CD4-positive, alpha-beta T cell treated with Interleukin-10 for 1 hour (primary cell): ENCODE data around the gene FSD1L.
A peak's percentile ranks its signal among the peaks of the same experiment; 100 is the strongest.
"Not testable (repeated sequence)": the region's sequence is repeated elsewhere in the genome, so short reads cannot be mapped to it uniquely, and the experiment has no call there.

ENCODE experiments used
- DNase-seq: peaks from one replicate; pipeline ENCODE4 v3.0.0-alpha.2; 2020

Gene FSD1L

GRCh38 chr9:105496826-105497225, 49.0 kb downstream of the FSD1L start:
- DNase-seq: no peak

GRCh38 chr9:105497704-105498103, 49.9 kb downstream of the FSD1L start:
- no peak for DNase-seq

GRCh38 chr9:105500108-105500766, 52.4 kb downstream of the FSD1L start:
- DNase-seq: no peak

DNA sequence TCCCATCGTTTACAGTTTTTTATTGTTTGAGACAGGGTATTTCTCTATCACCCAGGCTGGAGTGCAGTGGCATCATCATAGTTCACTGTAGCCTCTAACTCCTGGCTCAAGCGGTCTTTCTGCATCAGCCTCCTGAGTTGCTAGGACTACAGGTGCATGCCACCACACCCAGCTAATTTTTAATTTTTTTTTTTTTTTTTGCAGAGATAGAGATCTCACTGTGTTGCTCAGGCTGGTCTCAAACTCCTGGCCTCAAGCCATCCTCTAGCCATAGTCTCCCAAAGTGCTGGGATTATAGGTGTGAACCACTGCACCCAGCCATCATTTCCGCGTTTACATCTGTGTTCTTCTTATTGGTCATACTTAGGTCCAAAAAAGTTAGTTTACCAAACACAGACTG, 53.6 kb downstream of the FSD1L start:
- no peak for DNase-seq

DNA sequence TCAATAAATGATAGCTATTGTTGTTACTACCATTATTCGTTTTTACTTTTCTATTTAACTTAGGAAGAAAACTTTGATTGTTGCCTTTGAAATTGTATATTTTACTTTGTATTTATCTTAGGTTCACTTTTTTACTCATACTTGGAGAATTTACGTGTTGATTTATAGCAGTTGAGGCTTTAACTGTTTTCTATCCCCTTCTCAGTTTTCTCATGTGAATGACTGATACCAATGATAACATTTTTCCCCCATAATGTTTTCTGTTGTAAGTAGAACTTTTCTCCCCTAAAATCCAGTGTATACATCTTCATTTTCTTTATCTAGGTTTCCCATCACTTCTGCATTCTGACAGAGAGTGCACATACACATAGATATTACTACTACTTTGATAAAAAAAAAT, 54.4 kb downstream of the FSD1L start:
- no peak for DNase-seq

DNA sequence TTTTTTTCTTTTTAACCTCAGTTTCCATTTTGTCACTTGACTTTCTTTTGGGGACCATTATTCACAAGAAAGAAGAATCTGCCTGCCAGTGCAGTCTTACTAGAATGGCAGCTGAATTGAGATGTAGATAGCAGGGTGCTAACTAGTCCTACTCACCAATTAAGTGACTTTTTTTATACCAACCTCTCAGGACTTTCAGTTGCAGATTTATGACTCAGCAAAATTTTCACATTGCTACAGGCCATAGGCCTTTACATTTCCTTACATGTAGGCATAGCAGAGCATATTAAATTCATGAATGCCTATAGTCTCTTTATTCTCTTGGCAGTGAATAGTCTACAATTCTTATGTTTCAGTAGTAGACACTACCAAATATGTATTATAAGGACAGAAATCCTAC, 56.0 kb downstream of the FSD1L start:
- no peak for DNase-seq

GRCh38 chr9:105507096-105507790, 59.4 kb downstream of the FSD1L start:
- no peak for DNase-seq

DNA sequence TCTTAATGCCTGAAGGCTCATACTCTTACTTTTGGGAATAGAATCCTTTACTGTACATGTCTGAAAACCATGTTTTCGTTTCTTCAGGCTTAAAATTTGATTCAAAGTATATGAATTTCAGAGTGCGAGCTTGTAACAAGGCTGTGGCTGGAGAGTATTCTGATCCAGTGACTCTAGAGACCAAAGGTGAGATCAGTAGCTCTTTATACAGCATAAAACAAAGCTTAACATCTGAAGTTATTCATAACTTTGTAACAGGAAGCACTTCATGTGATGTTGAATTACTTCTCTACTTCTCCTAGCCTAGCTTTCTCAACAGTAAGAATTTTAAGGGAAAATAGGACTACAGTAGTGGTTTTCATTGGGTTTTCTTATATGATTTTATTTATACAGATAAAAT, 60.7 kb downstream of the FSD1L start:
- no peak for DNase-seq

DNA sequence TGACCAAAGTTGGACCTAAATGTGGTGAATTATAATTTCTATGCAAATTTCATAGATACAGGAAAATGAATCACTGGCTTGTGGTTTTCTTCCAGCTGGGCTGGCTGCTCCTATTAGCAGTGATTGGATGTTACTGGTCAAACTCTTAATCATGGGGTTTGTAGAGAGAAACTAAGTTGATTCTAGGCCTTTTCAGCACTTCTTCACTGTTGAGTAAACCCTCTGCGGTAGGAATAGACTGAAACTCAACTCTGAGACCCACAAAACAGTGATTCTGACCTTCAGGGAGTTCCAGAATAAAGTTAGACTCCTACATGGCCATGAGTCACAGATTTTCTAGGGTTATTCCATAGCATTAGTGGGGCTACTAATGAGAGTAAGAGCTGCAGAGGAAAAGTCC, 62.2 kb downstream of the FSD1L start:
- no peak for DNase-seq

DNA sequence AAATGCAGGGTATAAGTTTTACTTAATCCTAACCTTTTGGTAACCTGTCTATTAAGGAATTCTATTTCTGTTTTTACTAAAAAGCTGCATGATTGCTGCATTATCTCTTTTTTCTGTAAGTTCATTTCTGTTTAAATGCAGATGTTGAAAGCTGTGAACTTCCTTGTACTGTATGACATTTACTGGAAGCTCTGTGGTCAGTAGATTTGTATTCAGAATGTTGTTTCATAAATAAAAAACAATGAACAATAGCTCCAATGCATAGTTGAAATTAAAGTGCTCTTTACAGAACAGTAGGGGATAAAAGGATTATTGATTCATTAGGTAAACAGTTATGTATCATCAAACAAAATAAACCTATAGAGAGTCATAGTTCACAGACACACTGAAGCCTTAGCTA, 63.6 kb downstream of the FSD1L start:
- no peak for DNase-seq

DNA sequence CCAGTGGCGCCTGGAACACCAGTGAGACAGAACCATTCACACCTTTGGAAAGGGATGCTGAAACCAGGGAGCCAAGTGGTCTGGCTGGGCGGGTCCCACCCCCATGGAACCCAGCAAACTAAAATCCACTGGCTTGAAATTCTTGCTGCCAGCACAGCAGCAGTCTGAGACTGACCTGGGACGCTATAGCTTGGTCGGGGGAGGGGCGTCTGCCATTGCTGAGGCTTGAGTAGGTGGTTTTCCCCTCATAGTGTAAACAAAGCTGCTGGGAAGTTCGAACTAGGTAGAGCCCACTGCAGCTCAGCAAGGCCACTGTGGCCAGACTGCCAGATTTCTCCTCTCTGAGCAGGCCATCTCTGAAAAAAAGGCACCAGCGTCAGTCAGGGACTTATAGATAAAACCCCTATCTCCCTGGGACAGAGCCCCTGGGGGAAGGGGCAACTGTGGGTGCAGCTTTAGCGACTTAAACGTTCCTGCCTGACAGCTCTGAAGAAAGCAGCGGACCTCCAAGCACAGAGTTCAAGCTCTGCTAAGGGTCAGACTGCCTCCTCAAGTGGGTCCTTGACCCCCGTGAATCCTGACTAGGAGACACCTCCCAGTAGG, 68.1 kb downstream of the FSD1L start:
- no peak for DNase-seq

- DNase-seq: peak; percentile 25
These were observed 72.0 kb downstream of the FSD1L start for GRCh38 chr9:105519710-105520369.

DNA sequence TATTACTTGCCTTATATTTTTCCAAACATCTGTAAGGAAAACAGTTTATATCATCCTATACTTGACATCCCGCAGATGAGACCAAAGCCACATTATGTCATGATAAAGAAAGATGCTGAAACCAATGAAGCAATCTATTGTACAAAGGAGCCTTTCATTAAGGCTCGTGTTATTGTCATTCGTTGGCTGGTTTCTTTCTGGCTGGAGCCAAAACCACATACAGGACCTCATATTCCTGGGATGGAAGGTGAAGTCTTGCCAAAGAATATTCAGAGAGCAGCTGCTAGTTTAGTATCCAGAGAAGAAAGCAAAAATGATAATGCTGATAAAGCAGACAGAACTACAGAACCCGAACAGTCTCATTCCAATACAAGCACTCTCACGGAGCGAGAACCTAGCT, 73.2 kb downstream of the FSD1L start:
- not testable (repeated sequence) for DNase-seq

- not testable (repeated sequence) for DNase-seq
These were observed 75.0 kb downstream of the FSD1L start for GRCh38 chr9:105522618-105523385.

DNA sequence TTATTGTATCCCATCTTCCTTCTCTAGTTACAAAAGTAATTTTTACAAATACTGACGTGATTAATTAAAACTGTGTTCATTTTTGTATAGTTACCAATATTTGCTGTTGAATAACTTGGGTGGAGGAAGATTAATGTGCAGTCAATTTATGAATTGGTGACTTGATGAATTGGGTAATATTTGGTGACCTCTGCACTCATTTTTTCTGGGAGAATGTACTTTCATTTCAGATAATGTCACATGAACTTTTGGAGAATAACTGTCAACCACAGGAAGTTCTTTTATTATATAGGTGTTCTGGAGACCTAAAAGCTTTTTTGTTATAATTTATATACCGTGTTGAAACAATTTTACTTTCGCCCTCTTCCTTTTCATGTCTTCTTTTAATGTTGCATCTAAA, 83.7 kb downstream of the FSD1L start:
- no peak for DNase-seq

GRCh38 chr9:105535920-105536668, 88.3 kb downstream of the FSD1L start:
- no peak for DNase-seq

GRCh38 chr9:105539452-105539851, 91.6 kb downstream of the FSD1L start:
- DNase-seq: no peak

DNA sequence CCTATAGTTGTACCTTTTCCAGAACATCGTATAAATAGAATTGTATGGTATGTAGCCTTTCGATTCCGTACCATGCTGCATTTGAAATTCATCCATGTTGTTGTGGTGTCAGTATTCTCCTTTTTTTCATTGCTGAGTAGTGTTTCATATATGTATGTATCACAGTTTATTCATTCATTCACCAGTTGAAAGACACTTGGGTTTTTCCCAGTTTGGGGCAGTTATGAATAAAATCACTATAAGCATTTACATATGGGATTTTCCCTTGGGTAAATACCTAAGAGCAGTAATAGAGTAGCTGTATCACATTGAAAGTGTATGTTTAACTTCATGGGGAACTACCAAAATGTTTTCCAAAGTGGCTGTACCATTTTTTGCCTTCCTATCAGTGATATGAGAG, 94.0 kb downstream of the FSD1L start:
- DNase-seq: no peak

- DNase-seq: no peak
These were observed 106.2 kb downstream of the FSD1L start for GRCh38 chr9:105554042-105554441.

GRCh38 chr9:105557804-105558610, 110.2 kb downstream of the FSD1L start, which contains the start of gene FKTN:
Gene FKTN, plus strand, starts transcription at chr9:105558131. Its CDS starts 16,902 bp downstream, at chr9:105575033.
- DNase-seq: peak; percentile 86

DNA sequence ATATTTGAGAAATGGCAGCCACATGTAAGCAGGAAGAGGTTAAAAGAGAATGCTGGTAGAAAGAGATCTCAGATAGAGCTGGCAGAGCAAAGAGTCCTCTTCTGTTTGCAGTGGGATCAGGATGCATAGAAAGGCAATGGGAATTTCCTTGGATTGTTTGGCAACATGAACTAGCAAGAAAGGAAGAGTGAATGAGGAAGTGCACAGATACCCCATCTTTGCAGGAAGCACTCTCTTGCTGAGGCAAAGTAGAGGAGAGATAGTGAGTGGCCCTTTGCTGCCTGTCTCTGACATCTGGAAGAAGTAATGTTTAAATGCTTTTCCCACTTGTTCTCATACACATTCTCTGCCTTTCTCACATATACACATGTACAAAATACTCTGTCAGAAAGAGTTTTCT, 124.6 kb downstream of the FSD1L start:
- no peak for DNase-seq
